Chondrocyte (in vitro differentiated cells): Measurements from ENCODE around the gene UCN2. TPM values are rescaled to one million over a fixed set of nuclear protein-coding genes. Genes with fewer than 3 reads are reported as not detected.
A peak's percentile ranks its signal among the peaks of the same experiment; 100 is the strongest.
"Not testable (repeated sequence)": the region's sequence is repeated elsewhere in the genome, so short reads cannot be mapped to it uniquely, and the experiment has no call there.

Source experiments
- DNase-seq: peaks from one replicate; pipeline ENCODE4 v3.0.0; 2021; ENCODE audit warnings: mixed read lengths, low spot score
- H3K27ac Mint-ChIP-seq: one replicate; pipeline ENCODE4 v1.8.0; 2021; ENCODE audit warnings: mild to moderate bottlenecking, moderate library complexity, mixed read lengths; ENCODE audit not compliant: unreplicated experiment
- H3K27me3 Mint-ChIP-seq: 2 replicates; pipeline ENCODE4 v1.8.0; 2021; ENCODE audit warnings: low read depth, mixed read lengths
- H3K36me3 Mint-ChIP-seq: 2 replicates; pipeline ENCODE4 v1.8.0; 2021; ENCODE audit warnings: low read depth, mixed read lengths
- H3K4me1 Mint-ChIP-seq: 2 replicates; pipeline ENCODE4 v1.8.0; 2021; ENCODE audit warnings: low read depth, mild to moderate bottlenecking, mixed read lengths
- H3K4me3 Mint-ChIP-seq: one replicate; pipeline ENCODE4 v1.8.0; 2021; ENCODE audit warnings: mild to moderate bottlenecking, moderate library complexity, mixed read lengths; ENCODE audit not compliant: unreplicated experiment
- H3K9me3 Mint-ChIP-seq: 2 replicates; pipeline ENCODE4 v1.8.0; 2021; ENCODE audit warnings: low read depth, mixed read lengths
- total RNA-seq: library from RNA; stranded (reverse); gene quantifications from 3 replicates; pipeline ENCODE4 v1.2.1, GENCODE V29; 2021
- TF ChIP-seq, protein P1 (sequence below): fragments of 200-600 bp; sonication (generic); IDR thresholded peaks from 2 replicates; pipeline ENCODE4 v1.5.0; 2021; ENCODE audit warnings: antibody characterized with exemption, mild to moderate bottlenecking, moderate library complexity

UCN2 gene
- total RNA-seq, 1 donor from 2014 or later: 3.3 TPM

DNA sequence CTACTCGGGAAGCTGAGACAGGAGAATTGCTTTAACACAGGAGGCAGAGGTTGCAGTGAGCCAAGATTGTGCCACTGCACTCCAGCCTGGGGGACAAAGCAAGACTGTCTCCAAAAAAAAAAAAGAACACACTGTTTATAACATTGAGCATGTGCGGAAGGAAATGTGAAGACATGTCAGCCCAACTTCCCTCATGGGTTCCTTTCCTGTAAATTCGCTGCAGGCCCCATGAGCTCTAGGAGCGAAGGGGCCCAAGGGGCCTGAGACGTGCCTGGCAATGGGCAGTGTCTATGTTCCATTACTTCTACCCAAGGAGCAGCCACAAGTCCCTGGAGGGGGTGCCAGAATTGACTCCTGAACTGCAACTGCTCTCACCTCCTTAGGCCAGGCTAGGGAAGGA lies 10.2 kb downstream of the UCN2 start:
- TF ChIP-seq, protein P1, sequence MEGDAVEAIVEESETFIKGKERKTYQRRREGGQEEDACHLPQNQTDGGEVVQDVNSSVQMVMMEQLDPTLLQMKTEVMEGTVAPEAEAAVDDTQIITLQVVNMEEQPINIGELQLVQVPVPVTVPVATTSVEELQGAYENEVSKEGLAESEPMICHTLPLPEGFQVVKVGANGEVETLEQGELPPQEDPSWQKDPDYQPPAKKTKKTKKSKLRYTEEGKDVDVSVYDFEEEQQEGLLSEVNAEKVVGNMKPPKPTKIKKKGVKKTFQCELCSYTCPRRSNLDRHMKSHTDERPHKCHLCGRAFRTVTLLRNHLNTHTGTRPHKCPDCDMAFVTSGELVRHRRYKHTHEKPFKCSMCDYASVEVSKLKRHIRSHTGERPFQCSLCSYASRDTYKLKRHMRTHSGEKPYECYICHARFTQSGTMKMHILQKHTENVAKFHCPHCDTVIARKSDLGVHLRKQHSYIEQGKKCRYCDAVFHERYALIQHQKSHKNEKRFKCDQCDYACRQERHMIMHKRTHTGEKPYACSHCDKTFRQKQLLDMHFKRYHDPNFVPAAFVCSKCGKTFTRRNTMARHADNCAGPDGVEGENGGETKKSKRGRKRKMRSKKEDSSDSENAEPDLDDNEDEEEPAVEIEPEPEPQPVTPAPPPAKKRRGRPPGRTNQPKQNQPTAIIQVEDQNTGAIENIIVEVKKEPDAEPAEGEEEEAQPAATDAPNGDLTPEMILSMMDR: no peak
- no peak for DNase-seq
- no peaks in the 10 kb centered on the region for H3K9me3 Mint-ChIP-seq
- no peak overlapping the region for H3K4me3 Mint-ChIP-seq
- peaks cover 37% of the 10 kb centered on the region for H3K4me1 Mint-ChIP-seq
- no peak overlapping the region for H3K27ac Mint-ChIP-seq
- H3K27me3 Mint-ChIP-seq: no peaks in the 10 kb centered on the region
- H3K36me3 Mint-ChIP-seq: peaks cover 3% of the 10 kb centered on the region

DNA sequence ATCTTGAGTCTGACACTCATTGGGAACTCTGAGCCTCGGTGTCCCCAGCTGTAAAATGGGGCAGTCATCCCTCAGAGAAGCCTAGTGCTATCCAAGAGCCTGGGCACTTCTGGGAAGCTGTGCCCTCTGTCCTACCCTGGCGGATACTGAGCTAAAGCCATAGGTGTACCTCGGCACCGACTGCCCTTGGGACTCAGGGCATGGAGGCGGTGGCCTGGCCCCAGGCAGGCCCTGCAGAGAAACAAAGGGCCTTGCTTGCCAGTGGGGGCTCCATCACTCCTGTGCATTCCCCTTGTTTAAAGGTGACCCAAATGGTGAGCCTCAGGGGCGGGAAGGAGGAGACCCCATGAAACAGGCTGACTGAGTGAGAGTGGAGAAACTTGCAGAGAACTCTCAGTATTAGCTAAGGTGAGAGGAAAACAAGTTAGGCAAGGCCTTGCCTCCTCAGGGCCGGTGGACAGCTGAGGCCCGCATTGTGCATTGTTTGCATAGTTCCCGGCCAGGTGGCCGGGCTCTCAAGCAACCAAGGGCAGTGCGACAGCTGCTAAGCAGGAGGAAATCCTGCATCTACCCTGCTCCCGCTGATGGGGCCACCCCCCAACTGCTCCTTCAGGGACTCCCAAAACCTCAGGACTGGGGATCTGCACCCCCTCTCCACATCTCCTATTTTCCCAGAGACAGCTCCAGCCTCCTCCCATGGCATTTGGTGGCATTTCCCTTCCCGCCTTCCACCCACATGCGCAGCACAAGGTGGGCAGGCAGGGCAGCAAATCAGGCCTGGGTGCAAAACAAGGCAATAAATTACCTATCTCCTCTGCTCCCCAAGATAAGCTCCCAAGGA lies 11.2 kb downstream of the UCN2 start:
- Mint-ChIP-seq H3K27ac (no peak overlapping the region), H3K4me3 (peak overlapping the region; percentile 9), H3K27me3 (no peaks in the 10 kb centered on the region), H3K36me3 (peaks cover 6% of the 10 kb centered on the region), H3K9me3 (no peaks in the 10 kb centered on the region), H3K4me1 (peaks cover 29% of the 10 kb centered on the region)
- no peak for DNase-seq
- TF ChIP-seq, protein P1: no peak

DNA sequence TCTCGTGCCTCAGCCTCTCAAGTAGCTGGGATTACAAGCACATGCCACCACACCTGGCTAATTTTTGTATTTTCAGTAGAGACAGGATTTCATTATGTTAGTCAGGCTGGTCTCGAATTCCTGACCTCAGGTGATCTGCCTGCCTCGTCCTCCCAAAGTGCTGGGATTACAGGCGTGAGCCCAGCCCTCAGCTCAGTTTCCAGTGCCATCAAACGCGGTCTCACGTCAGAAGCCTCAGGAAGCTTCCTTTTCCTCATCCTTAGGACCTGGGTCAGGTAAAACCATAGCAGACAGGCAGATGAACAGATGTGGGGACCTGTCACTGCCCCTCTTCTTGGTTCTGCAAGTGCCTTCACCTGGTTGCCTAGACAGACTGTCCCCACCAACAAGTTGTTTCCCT lies 11.9 kb downstream of the UCN2 start:
- not testable (repeated sequence) for H3K27ac Mint-ChIP-seq, H3K4me3 Mint-ChIP-seq, H3K9me3 Mint-ChIP-seq, H3K27me3 Mint-ChIP-seq, DNase-seq, H3K36me3 Mint-ChIP-seq
- peaks cover 25% of the 10 kb centered on the region for H3K4me1 Mint-ChIP-seq

DNA sequence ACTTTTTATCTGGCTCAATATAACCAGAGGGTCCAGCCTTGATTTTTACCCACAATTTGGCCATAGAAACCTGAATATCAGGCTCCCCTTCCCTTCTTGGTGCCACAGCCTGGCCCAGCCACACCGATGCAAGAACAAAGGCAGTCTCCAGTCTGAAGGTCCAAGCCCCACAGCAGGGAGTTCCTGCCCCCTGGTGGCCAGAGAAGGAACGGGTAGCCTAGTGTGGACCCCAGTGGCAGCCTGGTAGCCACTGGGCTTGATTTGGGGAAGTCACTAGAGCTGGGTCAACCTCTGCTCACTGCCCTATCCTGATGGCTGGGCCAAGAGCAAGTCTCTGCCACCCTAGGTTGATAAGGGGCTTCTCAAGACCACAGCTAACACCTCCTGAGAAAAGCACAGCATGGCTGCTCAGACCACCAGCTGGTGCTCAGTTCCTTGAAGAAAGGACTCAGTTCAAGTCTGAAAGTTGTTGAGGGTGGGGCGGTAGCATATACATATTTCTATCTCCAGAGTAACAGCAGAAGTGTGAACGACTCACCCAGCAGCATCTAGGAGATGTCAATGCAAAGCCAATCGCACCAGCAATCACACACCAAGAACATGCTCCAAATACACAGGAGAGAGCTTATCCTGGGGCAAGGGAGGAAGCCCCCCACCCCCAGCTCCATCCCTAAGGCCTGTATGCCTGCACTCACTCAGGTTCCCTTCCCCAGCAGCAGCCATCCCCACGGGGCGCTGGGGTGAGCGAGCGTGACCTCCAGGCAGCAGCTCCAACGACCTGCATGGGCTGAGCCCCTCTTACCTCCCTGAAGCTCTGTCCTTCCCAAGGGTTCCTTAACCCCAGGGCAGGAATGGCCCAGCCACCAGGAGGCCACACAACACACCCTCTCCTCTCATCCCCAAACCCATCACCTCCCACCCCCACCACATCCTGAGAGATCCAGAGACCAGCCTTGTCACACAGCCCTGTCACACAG lies 14.6 kb downstream of the UCN2 start:
- peaks cover 3% of the 10 kb centered on the region for H3K4me1 Mint-ChIP-seq
- peaks cover 18% of the 10 kb centered on the region for H3K36me3 Mint-ChIP-seq
- H3K27ac Mint-ChIP-seq: no peak overlapping the region
- TF ChIP-seq, protein P1: peak; percentile 94
- no peaks in the 10 kb centered on the region for H3K9me3 Mint-ChIP-seq
- H3K4me3 Mint-ChIP-seq: no peak overlapping the region
- no peak for DNase-seq
- H3K27me3 Mint-ChIP-seq: no peaks in the 10 kb centered on the region

DNA sequence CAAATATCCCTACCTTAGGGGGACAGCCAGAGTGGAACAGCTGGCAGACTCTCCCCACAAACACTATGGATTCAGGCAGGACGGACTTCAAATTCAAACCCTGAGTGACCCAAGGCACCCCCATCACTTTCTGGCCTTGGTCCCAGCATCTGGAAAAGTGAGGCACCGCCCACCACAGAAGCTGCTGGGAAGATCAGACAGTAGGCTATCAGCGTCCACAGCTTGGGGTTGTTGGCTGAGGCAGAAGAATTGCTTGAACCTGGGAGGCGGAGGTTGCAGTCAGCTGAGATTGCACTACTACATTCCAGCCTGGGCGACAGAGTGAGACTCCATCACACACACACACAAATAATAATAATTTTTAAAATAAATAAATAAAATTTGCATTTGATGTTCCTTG lies 15.5 kb downstream of the UCN2 start:
- TF ChIP-seq, protein P1: no peak
- Mint-ChIP-seq H3K4me3 (no peak overlapping the region), H3K27me3 (no peaks in the 10 kb centered on the region), H3K36me3 (peaks cover 21% of the 10 kb centered on the region), H3K4me1 (peaks cover 3% of the 10 kb centered on the region), H3K27ac (no peak overlapping the region), H3K9me3 (no peaks in the 10 kb centered on the region)
- no peak for DNase-seq
